HepG2 (cell line): ENCODE results near the gene PRKCZ. TPM values are rescaled to one million over a fixed set of nuclear protein-coding genes. Genes with fewer than 3 reads are reported as not detected.

Experiments used
- CC2D1A ChIP-seq: sonication (generic); formaldehyde crosslinking; IDR thresholded peaks from 2 replicates; pipeline ENCODE4 v1.8.1; 2023; ENCODE audit warnings: mild to moderate bottlenecking, missing genetic modification reagents
- CREM ChIP-seq, 2 experiments: sonication (generic) in 1 of 2; formaldehyde crosslinking in 1 of 2; IDR thresholded peaks; 2 replicates each; pipeline versions ENCODE4 v1.4.0 to v1.6.1; 2016 to 2020; ENCODE audit warnings: antibody characterized with exemption in 1 of 2, mild to moderate bottlenecking in 1 of 2, missing genetic modification reagents in 1 of 2
- EED ChIP-seq: sonication (generic); formaldehyde crosslinking; IDR thresholded peaks from 2 replicates; pipeline ENCODE4 v1.5.0; 2020; ENCODE audit warnings: mild to moderate bottlenecking, missing genetic modification reagents
- FOXA1 ChIP-seq, 2 experiments: fragments of 450-650 bp in 1 of 2; sonication (generic) in 1 of 2; formaldehyde crosslinking in 1 of 2; IDR thresholded peaks; 2 replicates each; pipeline versions ENCODE4 v1.4.0 to v1.6.1; 2016 to 2020; ENCODE audit warnings: missing genetic modification reagents in 1 of 2
- NFATC3 ChIP-seq: sonication (generic); formaldehyde crosslinking; IDR thresholded peaks from 2 replicates; pipeline ENCODE4 v1.5.1; 2020; ENCODE audit warnings: mild to moderate bottlenecking, missing genetic modification reagents
- NR2F6 ChIP-seq, 2 experiments: IDR thresholded peaks; 2 replicates each; pipeline ENCODE4 v1.6.1; 2016; ENCODE audit warnings: antibody characterized with exemption in 1 of 2, mild to moderate bottlenecking in 1 of 2
- ONECUT2 ChIP-seq: sonication (generic); formaldehyde crosslinking; IDR thresholded peaks from 2 replicates; pipeline ENCODE4 v1.4.0; 2020; ENCODE audit warnings: missing genetic modification reagents
- PHF20 ChIP-seq: sonication (generic); formaldehyde crosslinking; IDR thresholded peaks from 2 replicates; pipeline ENCODE4 v1.5.0; 2020; ENCODE audit warnings: mild to moderate bottlenecking, missing genetic modification reagents
- SAP130 ChIP-seq: IDR thresholded peaks from 2 replicates; pipeline ENCODE4 v1.6.1; 2016; ENCODE audit warnings: low read depth
- TEAD2 ChIP-seq: sonication (generic); formaldehyde crosslinking; IDR thresholded peaks from 2 replicates; pipeline ENCODE4 v1.9.0; 2021; ENCODE audit warnings: missing genetic modification reagents
- ZNF543 ChIP-seq: sonication (generic); formaldehyde crosslinking; IDR thresholded peaks from 2 replicates; pipeline ENCODE4 v1.4.0; 2020; ENCODE audit warnings: mild to moderate bottlenecking, missing genetic modification reagents
- ZNF557 ChIP-seq: sonication (generic); formaldehyde crosslinking; IDR thresholded peaks from 2 replicates; pipeline ENCODE4 v1.4.0; 2020; ENCODE audit warnings: missing genetic modification reagents
- ZNF652 ChIP-seq: IDR thresholded peaks from 2 replicates; pipeline ENCODE4 v1.6.1; 2016; ENCODE audit warnings: low read depth, borderline replicate concordance
- ZNF713 ChIP-seq: sonication (generic); formaldehyde crosslinking; IDR thresholded peaks from 2 replicates; pipeline ENCODE4 v1.4.0; 2020; ENCODE audit warnings: mild to moderate bottlenecking, missing genetic modification reagents
- polyA plus RNA-seq, 8 experiments: library from polyadenylated mRNA; depleted of rRNA in 3 of 8; stranded (reverse) in 7 of 8; unstranded in 1 of 8; fragments of >200 nt; fragmentation: Illumina TruSeq in 4 of 8; extraction: Trizol in 4 of 8; gene quantifications; 2 replicates each; pipeline versions ENCODE4 v1.2.1 to v1.2.3, GENCODE V29; 2011 to 2016; ENCODE audit warnings: low read depth in 4 of 8, missing spikeins in 1 of 8, mixed read lengths in 1 of 8; ENCODE audit not compliant: insufficient read depth in 1 of 8
- total RNA-seq, 5 experiments: library from RNA; depleted of rRNA; stranded (reverse); fragments of >200 nt; fragmentation: Illumina TruSeq; extraction: Trizol; gene quantifications; 2 replicates each; pipeline ENCODE4 v1.2.3, GENCODE V29; 2016; ENCODE audit warnings: low read depth in 1 of 5
- TF ChIP-seq, protein P1 (sequence below): sonication (generic); formaldehyde crosslinking; IDR thresholded peaks from 2 replicates; pipeline ENCODE4 v1.5.0; 2020; ENCODE audit warnings: mild to moderate bottlenecking, low read depth, missing genetic modification reagents, borderline replicate concordance
- TF ChIP-seq, protein P2 (sequence below): sonication (generic); formaldehyde crosslinking; IDR thresholded peaks from 2 replicates; pipeline ENCODE4 v1.8.0; 2022; ENCODE audit warnings: missing genetic modification reagents, mild to moderate bottlenecking, borderline replicate concordance
- TF ChIP-seq, protein P3 (sequence below): sonication (generic); formaldehyde crosslinking; IDR thresholded peaks from 2 replicates; pipeline ENCODE4 v1.5.1; 2020; ENCODE audit warnings: missing genetic modification reagents, mild to moderate bottlenecking, borderline replicate concordance
- TF ChIP-seq, protein P4 (sequence below): sonication (generic); formaldehyde crosslinking; IDR thresholded peaks from 2 replicates; pipeline ENCODE4 v1.4.0; 2020; ENCODE audit warnings: mild to moderate bottlenecking, missing genetic modification reagents
- TF ChIP-seq, protein P5 (sequence below), 2 experiments: IDR thresholded peaks; 2 replicates each; pipeline ENCODE4 v1.6.1; 2011 to 2012; ENCODE audit warnings: low read length in 2 of 2, borderline replicate concordance in 1 of 2, low read depth in 1 of 2, mild to moderate bottlenecking in 1 of 2, moderate library complexity in 1 of 2
- TF ChIP-seq, protein P6 (sequence below): IDR thresholded peaks from 2 replicates; pipeline ENCODE4 v1.6.1; 2012; ENCODE audit warnings: inconsistent platforms

Gene PRKCZ
- total and polyA plus RNA-seq, 2 of the 13 experiments (the other 11 are each of a cell fraction or from before 2014, with no cell fraction given), result 34.7 to 85.2 TPM

DNA sequence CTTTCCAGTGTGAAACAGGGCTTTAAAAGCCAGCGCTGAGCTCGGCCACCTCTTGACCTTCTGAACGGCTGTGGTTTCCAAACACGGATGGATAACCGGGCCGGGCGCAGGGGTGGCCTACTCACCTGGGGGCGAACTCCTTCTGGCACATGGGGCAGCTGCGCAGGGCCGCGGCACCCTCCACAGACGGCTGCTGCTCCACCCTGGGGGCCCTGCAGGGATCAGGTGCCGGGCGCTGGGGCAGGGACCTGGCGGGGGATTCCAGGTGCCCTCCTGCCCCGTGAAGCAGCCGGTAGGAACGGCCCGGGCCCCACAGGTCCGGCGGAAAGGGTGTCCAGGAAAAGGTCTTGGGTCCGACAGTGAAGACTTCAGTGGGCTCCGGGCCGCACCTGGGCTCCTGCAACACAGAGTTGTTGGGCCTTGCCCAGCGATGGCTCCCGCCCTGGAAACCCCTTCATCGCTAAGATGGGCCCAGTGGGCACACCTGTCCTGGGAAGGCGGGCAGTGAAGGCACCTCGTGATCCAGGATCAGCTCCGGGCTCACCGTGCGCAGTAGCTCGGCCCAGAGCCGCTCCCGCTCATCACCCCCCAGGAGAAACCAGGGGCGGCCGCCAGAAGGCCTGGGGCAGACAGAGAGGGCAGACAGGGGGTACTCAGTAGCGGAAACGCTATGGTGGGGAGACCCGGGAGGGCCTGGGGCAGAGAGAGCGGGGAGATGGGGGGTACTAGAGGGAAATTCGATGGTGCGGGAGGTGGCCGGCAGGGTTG, 143.5 kb downstream of the PRKCZ start (continued):
- TF ChIP-seq CREM (IDR thresholded peaks at IDR 0.05), result no peak
- no peak for TF ChIP-seq CREM (CRISPR knock-in tag; IDR thresholded peaks at IDR 0.05)
- peak; percentile 32; the same call in 1 of the 2 replicates for TF ChIP-seq NR2F6 (IDR thresholded peaks at IDR 0.05)
- no peak for TF ChIP-seq NR2F6 (CRISPR knock-in tag; IDR thresholded peaks at IDR 0.05)
- TF ChIP-seq ZNF713 (CRISPR knock-in tag), result no peak
- no peak for TF ChIP-seq CC2D1A
- no peak for TF ChIP-seq ZNF543 (CRISPR knock-in tag)
- no peak for TF ChIP-seq ZNF557 (CRISPR knock-in tag)
- TF ChIP-seq, protein P1, sequence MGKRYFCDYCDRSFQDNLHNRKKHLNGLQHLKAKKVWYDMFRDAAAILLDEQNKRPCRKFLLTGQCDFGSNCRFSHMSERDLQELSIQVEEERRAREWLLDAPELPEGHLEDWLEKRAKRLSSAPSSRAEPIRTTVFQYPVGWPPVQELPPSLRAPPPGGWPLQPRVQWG, result no peak
- TF ChIP-seq, protein P2, sequence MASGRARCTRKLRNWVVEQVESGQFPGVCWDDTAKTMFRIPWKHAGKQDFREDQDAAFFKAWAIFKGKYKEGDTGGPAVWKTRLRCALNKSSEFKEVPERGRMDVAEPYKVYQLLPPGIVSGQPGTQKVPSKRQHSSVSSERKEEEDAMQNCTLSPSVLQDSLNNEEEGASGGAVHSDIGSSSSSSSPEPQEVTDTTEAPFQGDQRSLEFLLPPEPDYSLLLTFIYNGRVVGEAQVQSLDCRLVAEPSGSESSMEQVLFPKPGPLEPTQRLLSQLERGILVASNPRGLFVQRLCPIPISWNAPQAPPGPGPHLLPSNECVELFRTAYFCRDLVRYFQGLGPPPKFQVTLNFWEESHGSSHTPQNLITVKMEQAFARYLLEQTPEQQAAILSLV (CRISPR knock-in tag), result no peak
- no peak for TF ChIP-seq ONECUT2 (CRISPR knock-in tag)
- TF ChIP-seq, protein P3, sequence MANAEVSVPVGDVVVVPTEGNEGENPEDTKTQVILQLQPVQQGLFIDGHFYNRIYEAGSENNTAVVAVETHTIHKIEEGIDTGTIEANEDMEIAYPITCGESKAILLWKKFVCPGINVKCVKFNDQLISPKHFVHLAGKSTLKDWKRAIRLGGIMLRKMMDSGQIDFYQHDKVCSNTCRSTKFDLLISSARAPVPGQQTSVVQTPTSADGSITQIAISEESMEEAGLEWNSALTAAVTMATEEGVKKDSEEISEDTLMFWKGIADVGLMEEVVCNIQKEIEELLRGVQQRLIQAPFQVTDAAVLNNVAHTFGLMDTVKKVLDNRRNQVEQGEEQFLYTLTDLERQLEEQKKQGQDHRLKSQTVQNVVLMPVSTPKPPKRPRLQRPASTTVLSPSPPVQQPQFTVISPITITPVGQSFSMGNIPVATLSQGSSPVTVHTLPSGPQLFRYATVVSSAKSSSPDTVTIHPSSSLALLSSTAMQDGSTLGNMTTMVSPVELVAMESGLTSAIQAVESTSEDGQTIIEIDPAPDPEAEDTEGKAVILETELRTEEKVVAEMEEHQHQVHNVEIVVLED (CRISPR knock-in tag), result no peak
- no peak for TF ChIP-seq EED (CRISPR knock-in tag)
- no peak for TF ChIP-seq NFATC3 (CRISPR knock-in tag)
- TF ChIP-seq, protein P4, sequence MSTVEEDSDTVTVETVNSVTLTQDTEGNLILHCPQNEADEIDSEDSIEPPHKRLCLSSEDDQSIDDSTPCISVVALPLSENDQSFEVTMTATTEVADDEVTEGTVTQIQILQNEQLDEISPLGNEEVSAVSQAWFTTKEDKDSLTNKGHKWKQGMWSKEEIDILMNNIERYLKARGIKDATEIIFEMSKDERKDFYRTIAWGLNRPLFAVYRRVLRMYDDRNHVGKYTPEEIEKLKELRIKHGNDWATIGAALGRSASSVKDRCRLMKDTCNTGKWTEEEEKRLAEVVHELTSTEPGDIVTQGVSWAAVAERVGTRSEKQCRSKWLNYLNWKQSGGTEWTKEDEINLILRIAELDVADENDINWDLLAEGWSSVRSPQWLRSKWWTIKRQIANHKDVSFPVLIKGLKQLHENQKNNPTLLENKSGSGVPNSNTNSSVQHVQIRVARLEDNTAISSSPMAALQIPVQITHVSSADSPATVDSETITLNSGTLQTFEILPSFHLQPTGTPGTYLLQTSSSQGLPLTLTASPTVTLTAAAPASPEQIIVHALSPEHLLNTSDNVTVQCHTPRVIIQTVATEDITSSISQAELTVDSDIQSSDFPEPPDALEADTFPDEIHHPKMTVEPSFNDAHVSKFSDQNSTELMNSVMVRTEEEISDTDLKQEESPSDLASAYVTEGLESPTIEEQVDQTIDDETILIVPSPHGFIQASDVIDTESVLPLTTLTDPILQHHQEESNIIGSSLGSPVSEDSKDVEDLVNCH (CRISPR knock-in tag), result no peak
- TF ChIP-seq TEAD2, result no peak
- TF ChIP-seq, protein P5, sequence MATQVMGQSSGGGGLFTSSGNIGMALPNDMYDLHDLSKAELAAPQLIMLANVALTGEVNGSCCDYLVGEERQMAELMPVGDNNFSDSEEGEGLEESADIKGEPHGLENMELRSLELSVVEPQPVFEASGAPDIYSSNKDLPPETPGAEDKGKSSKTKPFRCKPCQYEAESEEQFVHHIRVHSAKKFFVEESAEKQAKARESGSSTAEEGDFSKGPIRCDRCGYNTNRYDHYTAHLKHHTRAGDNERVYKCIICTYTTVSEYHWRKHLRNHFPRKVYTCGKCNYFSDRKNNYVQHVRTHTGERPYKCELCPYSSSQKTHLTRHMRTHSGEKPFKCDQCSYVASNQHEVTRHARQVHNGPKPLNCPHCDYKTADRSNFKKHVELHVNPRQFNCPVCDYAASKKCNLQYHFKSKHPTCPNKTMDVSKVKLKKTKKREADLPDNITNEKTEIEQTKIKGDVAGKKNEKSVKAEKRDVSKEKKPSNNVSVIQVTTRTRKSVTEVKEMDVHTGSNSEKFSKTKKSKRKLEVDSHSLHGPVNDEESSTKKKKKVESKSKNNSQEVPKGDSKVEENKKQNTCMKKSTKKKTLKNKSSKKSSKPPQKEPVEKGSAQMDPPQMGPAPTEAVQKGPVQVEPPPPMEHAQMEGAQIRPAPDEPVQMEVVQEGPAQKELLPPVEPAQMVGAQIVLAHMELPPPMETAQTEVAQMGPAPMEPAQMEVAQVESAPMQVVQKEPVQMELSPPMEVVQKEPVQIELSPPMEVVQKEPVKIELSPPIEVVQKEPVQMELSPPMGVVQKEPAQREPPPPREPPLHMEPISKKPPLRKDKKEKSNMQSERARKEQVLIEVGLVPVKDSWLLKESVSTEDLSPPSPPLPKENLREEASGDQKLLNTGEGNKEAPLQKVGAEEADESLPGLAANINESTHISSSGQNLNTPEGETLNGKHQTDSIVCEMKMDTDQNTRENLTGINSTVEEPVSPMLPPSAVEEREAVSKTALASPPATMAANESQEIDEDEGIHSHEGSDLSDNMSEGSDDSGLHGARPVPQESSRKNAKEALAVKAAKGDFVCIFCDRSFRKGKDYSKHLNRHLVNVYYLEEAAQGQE (IDR thresholded peaks at IDR 0.05; ENCODE audit: borderline replicate concordance in 1 of 2, low read depth in 1 of 2, low read length in 2 of 2), result no peak
- TF ChIP-seq SAP130 (CRISPR knock-in tag), result peak; percentile 45
- TF ChIP-seq FOXA1 (IDR thresholded peaks at IDR 0.05), result no peak
- TF ChIP-seq FOXA1 (CRISPR knock-in tag; IDR thresholded peaks at IDR 0.05), result no peak
- TF ChIP-seq, protein P6, sequence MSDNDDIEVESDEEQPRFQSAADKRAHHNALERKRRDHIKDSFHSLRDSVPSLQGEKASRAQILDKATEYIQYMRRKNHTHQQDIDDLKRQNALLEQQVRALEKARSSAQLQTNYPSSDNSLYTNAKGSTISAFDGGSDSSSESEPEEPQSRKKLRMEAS, result peak; percentile 36; the same call in 1 of the 2 replicates
- no peak for TF ChIP-seq PHF20 (CRISPR knock-in tag)
- TF ChIP-seq ZNF652 (CRISPR knock-in tag), result no peak
